K562 (cell line): ENCODE results near the gene TMEM245. TPM values are rescaled to one million over a fixed set of nuclear protein-coding genes. Genes with fewer than 3 reads are reported as not detected.

Experiments used
- ARHGAP35 ChIP-seq: fragments of 450-650 bp; IDR thresholded peaks from 2 replicates; pipeline ENCODE4 v1.6.1; 2018; ENCODE audit not compliant: partially characterized antibody
- CAMTA2 ChIP-seq: fragments of 250-450 bp; sonication (Bioruptor Pico); conservative IDR thresholded peaks from 2 replicates; pipeline ENCODE4 v1.5.1; 2022
- CHAMP1 ChIP-seq: fragments of 450-650 bp; IDR thresholded peaks from 2 replicates; pipeline ENCODE4 v1.6.1; 2016; ENCODE audit warnings: mild to moderate bottlenecking
- CUX1 ChIP-seq: fragments of 200-800 bp; sonication (Bioruptor generic); IDR thresholded peaks from 2 replicates; pipeline ENCODE4 v1.6.1; 2016; ENCODE audit warnings: missing genetic modification characterization, missing compliant biosample characterization
- FOXA3 ChIP-seq, 2 experiments: fragments of 450-650 bp in 1 of 2; sonication (generic) in 1 of 2; formaldehyde crosslinking; IDR thresholded peaks in 1 of 2; conservative IDR thresholded peaks in 1 of 2; 2 replicates each; pipeline versions ENCODE4 v1.4.0 to v1.8.0; 2020 to 2022; ENCODE audit warnings: mild to moderate bottlenecking in 2 of 2, missing genetic modification reagents in 1 of 2
- HDAC2 ChIP-seq: fragments of 450-650 bp; IDR thresholded peaks from 2 replicates; pipeline ENCODE4 v1.6.1; 2016; ENCODE audit warnings: mild to moderate bottlenecking
- MBD2 ChIP-seq: sonication (generic); IDR thresholded peaks from 2 replicates; pipeline ENCODE4 v1.6.1; 2016; ENCODE audit warnings: low read depth, borderline replicate concordance
- NFE2 ChIP-seq: IDR thresholded peaks from 2 replicates; pipeline ENCODE4 v1.6.1; 2014; ENCODE audit warnings: antibody characterized with exemption, low read depth
- PHF21A ChIP-seq: fragments of 450-650 bp; IDR thresholded peaks from 2 replicates; pipeline ENCODE4 v1.6.1; 2017; ENCODE audit warnings: low read depth, borderline replicate concordance
- PRMT5 ChIP-seq: sonication (generic); formaldehyde crosslinking; IDR thresholded peaks from 2 replicates; pipeline ENCODE4 v1.5.0; 2020; ENCODE audit warnings: missing genetic modification reagents
- SREBF1 ChIP-seq: fragments of 150-350 bp; IDR thresholded peaks from 2 replicates; pipeline ENCODE4 v1.6.1; 2014; ENCODE audit warnings: antibody characterized with exemption, low read depth, low read length, borderline replicate concordance
- TBP ChIP-seq: optimal IDR thresholded peaks from 2 replicates; pipeline ENCODE3; 2011; ENCODE audit warnings: low read depth, low read length, improper control_type of control experiment
- TGIF2 ChIP-seq: sonication (generic); formaldehyde crosslinking; IDR thresholded peaks from 2 replicates; pipeline ENCODE4 v1.8.1; 2022; ENCODE audit warnings: mild to moderate bottlenecking, missing genetic modification reagents, moderate library complexity
- U2AF1 ChIP-seq: fragments of 200-400 bp; formaldehyde crosslinking; optimal IDR thresholded peaks from 2 replicates; pipeline ENCODE3; 2017; ENCODE audit warnings: mild to moderate bottlenecking, low read depth, low read length, moderate library complexity
- ZFP36 ChIP-seq: fragments of 150-350 bp; IDR thresholded peaks from 2 replicates; pipeline ENCODE4 v1.6.1; 2018; ENCODE audit warnings: low read length, low read depth; ENCODE audit not compliant: partially characterized antibody
- polyA plus RNA-seq, 8 experiments: library from polyadenylated mRNA; depleted of rRNA in 4 of 8; stranded (reverse) in 5 of 8; unstranded in 3 of 8; fragments of >200 nt; fragmentation: Nextera tagmentation in 2 of 8; fragmentation: Illumina TruSeq in 1 of 8; extraction: Ambion mirVana in 2 of 8; extraction: Trizol in 1 of 8; gene quantifications; 2 replicates each; pipeline versions ENCODE4 v1.2.1 to v1.2.3, GENCODE V29; 2011 to 2014; ENCODE audit warnings: inconsistent platforms in 1 of 8, missing spikeins in 1 of 8
- total RNA-seq, 7 experiments: library from RNA; depleted of rRNA in 6 of 7; stranded (reverse); fragments of >200 nt in 6 of 7; fragmentation: Illumina TruSeq in 2 of 7; extraction: Trizol in 2 of 7; gene quantifications; 2 replicates each; pipeline versions ENCODE4 v1.2.1 to v1.2.3, GENCODE V29; 2011 to 2021; ENCODE audit warnings: low replicate concordance in 1 of 7

The TMEM245 gene
- total and polyA plus RNA-seq, 9 of the 15 experiments (the other 6 are each of a cell fraction or from before 2014, with no cell fraction given) = 8.5 to 43.2 (median 24.3) TPM

- no peak for TF ChIP-seq SREBF1
- no peak for TF ChIP-seq CUX1 (CRISPR knock-in tag)
- no peak for TF ChIP-seq CHAMP1
- TF ChIP-seq PRMT5 (CRISPR knock-in tag) = no peak
- TF ChIP-seq PHF21A = no peak
- TF ChIP-seq NFE2 = no peak
- TF ChIP-seq TBP = peak; percentile 36
- TF ChIP-seq ZFP36 = peak; percentile 27
- no peak for TF ChIP-seq MBD2
- no peak for TF ChIP-seq TGIF2
- TF ChIP-seq CAMTA2 (CRISPR knock-in tag) = no peak
- TF ChIP-seq HDAC2 = no peak
- TF ChIP-seq ARHGAP35 = no peak
- TF ChIP-seq FOXA3 (CRISPR knock-in tag; conservative IDR thresholded peaks at IDR 0.05 in 1 of 2, IDR thresholded peaks at IDR 0.05 in 1 of 2) = no peak
- no peak for TF ChIP-seq U2AF1
These were observed 107.5 kb downstream of the TMEM245 start (continued) for GRCh38 chr9:109012009-109012875.
